Measurements from ENCODE around the gene ARFGEF3.

ARFGEF3 gene

DNA sequence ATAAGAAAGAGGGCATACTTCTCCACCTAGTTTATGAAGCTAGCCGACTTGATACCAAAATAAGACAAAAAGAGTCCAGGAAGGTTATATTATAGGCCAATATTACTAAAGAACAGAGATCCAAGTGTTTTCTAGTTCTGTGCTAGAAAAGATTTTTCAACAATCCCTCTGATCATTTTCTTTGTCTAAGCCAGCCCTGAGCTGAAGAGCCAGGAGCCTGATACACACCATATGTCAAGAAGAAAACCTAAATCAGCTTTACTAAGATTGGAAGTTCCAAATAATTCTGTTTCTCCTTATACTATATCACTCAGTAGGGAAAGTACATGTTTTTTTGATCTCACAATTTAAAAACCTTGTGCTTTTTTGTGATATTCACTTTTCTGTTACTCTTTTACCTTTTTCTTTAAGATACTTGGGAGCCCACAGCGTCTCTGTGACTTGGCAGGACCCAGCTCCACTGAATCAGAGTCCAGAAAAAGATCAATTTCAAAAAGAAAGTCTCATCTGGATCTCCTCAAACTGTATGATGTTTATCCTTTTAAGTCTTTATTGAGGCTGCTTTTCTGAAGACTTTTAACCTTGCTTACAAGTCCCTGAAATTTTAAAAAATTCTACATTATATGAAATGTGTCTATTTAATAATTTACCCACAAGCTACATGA, 99.5 kb downstream of the ARFGEF3 start:
- FAIRE-seq (peak; percentile 71), DNase-seq (ENCODE audit: insufficient read length, low spot score) (no peak)
- TF ChIP-seq, protein P1, sequence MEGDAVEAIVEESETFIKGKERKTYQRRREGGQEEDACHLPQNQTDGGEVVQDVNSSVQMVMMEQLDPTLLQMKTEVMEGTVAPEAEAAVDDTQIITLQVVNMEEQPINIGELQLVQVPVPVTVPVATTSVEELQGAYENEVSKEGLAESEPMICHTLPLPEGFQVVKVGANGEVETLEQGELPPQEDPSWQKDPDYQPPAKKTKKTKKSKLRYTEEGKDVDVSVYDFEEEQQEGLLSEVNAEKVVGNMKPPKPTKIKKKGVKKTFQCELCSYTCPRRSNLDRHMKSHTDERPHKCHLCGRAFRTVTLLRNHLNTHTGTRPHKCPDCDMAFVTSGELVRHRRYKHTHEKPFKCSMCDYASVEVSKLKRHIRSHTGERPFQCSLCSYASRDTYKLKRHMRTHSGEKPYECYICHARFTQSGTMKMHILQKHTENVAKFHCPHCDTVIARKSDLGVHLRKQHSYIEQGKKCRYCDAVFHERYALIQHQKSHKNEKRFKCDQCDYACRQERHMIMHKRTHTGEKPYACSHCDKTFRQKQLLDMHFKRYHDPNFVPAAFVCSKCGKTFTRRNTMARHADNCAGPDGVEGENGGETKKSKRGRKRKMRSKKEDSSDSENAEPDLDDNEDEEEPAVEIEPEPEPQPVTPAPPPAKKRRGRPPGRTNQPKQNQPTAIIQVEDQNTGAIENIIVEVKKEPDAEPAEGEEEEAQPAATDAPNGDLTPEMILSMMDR (IDR thresholded peaks at IDR 0.05; ENCODE audit: insufficient read depth, missing control alignments): no peak

DNA sequence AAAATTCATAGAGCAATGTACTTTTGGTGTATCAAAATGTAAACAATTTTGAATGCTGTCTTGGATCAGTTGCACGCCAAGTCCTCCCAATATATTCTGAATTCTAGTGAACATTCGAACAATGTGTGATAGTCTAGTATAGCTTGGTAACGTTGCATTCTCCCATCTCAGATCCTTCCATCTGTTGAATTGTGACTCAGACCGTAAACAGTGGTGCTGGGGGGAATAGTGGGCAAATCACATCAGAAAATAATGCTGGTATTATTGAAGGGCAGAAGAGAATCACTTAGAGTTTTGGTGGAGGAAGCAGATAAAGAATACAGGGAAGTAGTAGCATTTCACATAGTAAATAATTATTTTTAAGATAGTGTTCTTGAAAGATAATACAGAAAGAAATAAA, 102.2 kb downstream of the ARFGEF3 start:
- TF ChIP-seq, protein P1 (IDR thresholded peaks at IDR 0.05; ENCODE audit: insufficient read depth, missing control alignments): no peak
- no peak for FAIRE-seq

DNA sequence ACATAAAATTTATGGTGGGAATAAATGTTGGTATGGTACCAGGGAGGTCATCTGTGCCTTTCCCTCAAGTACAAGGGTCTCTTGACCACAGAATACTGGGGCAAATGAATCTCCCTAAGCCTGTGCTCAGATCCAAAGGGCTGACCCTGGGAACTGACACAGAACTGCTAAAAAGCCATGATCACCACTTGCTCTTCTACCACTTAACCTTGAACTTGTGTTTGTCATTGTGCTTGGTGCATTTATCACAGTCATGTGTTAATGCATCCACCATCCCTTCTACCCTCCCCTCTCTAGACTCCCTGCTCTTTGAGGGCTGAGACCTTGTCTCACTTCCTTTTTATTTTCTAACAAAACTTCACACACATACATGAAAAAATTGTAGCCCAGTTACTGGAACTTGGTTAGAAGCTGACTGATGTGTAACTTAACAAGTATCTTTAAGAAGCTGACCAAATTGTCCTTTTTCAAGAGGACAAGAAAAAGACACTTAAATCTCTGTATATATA, 102.7 kb downstream of the ARFGEF3 start:
- DNase-seq (ENCODE audit: insufficient read length, low spot score) (no peak), FAIRE-seq (no peak)
- TF ChIP-seq, protein P1 (IDR thresholded peaks at IDR 0.05; ENCODE audit: insufficient read depth, missing control alignments): no peak

More for the DNA sequence above, 102.2 kb downstream of the ARFGEF3 start:
- DNase-seq (ENCODE audit: insufficient read length, low spot score): no peak

DNA sequence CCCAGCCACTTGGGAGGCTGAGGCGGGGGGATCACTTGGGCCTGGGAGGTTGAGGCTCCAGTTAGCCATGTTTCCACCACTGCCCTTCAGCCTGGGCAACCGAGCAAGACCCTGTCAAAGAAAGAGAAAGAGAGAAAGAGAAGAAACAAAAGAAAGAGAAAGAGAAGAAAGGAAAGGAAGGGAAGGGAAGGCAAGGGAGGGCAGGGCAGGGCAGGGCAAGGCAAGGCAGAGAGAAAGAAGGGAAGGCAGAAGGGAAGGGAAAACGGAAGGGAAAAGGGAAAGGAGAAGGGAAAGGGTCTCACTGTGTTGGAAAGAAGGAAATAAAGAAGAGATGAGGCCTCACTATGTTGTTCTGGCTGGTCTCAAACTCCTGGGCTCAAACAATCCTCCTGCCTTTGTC, 104.4 kb downstream of the ARFGEF3 start:
- TF ChIP-seq, protein P1 (IDR thresholded peaks at IDR 0.05; ENCODE audit: insufficient read depth, missing control alignments): no peak
- DNase-seq (ENCODE audit: insufficient read length, low spot score) (no peak), FAIRE-seq (no peak)

DNA sequence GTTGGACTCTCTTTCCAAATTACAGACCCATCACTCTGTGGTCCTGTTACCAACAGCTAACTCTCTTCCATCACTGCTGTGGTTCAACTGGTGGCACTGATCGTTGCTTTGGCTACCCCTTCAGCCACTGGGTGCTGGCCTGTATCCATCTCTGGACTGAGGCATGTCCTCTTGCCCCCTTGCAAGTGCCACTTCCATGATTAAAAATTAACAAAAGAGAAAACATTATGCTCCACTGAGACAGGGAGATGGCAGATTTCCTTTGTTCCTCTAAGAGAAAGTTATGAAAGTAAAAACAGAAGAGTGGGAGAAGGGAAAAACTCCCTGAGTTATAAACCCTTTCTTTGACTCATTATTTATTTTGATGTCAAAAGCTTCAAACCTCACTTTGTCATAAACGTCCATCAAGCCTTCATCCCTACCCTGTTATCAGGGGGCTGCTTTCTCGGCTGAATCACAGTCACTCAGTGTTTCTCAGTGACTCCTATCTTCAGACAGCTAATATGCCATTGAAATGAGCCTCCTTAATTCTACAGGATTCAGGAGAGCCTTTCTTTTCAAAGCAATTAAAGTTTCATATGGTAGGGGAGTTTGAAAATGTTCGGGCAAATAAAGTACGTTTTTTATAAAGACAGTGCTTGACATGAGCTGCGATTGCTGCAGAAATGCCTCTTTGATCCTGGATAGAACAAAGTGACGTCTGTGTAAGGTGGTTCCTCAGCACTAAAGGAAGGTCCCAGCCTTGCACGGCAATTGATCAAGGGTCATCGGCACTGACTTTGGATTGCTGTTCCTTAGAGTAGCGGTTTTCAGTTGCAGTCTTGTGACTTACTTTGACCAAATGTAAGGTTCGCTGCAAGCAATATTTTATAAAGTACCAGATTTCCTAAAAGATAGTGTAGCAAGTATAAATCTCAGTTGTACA, 106.5 kb downstream of the ARFGEF3 start:
- TF ChIP-seq, protein P1 (IDR thresholded peaks at IDR 0.05; ENCODE audit: insufficient read depth, missing control alignments): no peak
- DNase-seq (ENCODE audit: insufficient read length, low spot score) (no peak), FAIRE-seq (no peak)

DNA sequence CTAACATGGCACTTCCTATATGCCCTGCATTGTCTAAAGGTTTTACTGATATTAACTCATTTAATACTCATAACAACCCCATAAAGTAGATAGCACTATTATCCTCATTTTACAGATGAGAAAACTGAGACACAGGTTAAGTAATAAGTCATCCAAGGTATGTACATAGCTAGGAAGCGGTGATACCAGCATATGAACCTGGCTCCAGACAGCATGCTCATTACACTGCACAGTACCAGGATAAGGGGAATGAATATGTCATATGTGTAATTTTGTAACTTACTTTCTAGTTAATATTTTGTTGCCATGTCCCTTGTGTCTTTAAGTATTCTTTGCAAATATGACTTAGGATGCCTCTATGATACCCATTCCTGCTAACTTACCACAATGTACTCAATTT, 109.7 kb downstream of the ARFGEF3 start:
- DNase-seq (ENCODE audit: insufficient read length, low spot score) (no peak), FAIRE-seq (no peak)
- TF ChIP-seq, protein P1 (IDR thresholded peaks at IDR 0.05; ENCODE audit: insufficient read depth, missing control alignments): no peak

All from D721Med (cell line).